C4-2B (cell line): ENCODE measurements around the gene PTPRN2.

ENCODE experiments used
- ZFX ChIP-seq: fragments of 450-650 bp; IDR thresholded peaks from 2 replicates; pipeline ENCODE4 v1.6.1; 2017
- TF ChIP-seq, protein P1 (sequence below): fragments of 450-650 bp; conservative IDR thresholded peaks from 2 replicates; pipeline ENCODE4 v1.5.1; 2017; ENCODE audit warnings: mild to moderate bottlenecking

- TF ChIP-seq, protein P1, sequence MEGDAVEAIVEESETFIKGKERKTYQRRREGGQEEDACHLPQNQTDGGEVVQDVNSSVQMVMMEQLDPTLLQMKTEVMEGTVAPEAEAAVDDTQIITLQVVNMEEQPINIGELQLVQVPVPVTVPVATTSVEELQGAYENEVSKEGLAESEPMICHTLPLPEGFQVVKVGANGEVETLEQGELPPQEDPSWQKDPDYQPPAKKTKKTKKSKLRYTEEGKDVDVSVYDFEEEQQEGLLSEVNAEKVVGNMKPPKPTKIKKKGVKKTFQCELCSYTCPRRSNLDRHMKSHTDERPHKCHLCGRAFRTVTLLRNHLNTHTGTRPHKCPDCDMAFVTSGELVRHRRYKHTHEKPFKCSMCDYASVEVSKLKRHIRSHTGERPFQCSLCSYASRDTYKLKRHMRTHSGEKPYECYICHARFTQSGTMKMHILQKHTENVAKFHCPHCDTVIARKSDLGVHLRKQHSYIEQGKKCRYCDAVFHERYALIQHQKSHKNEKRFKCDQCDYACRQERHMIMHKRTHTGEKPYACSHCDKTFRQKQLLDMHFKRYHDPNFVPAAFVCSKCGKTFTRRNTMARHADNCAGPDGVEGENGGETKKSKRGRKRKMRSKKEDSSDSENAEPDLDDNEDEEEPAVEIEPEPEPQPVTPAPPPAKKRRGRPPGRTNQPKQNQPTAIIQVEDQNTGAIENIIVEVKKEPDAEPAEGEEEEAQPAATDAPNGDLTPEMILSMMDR: no peak
- no peak for TF ChIP-seq ZFX
These were observed 769.5 kb downstream of the PTPRN2 start for GRCh38 chr7:157817944-157818700.
